Measurements from ENCODE around the gene PPFIA4.
"Not testable (repeated sequence)": the region's sequence is repeated elsewhere in the genome, so short reads cannot be mapped to it uniquely, and the experiment has no call there.

The PPFIA4 gene

DNA sequence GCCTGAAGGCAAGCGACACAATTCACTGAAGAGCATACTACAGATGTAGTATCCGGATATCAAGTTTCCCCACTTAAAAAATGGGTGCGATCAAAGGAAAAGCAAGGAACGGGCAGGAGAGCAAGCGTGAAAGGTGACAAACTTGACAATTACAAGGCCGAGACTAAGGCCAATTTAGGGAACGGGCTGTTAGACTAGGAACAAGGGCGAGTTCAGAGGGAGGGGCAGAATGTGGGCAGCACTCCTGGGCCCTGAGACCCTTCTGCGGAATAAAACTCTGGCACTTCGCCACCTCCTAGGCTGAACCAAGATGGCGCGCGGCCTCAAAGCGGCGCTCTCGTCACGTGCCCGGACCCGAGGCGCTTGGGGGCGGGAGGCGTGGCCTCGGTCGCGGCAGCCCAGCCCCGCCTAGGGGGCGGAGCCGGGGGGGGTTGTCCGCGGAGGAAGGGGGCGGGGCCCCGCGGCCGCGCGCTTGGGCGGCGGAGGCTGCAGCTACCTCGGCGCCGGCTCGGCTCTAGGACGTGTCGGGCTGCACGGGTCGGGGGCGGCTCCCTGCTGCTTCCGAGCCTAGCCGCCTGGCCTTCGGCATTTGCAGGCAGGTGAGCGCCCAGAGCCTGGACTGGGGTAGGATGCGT lies at the start of gene PPFIA4:
Gene PPFIA4, plus strand, starts transcription at position 461 of the 635 bp plus-strand sequence. CDS start 12,518 bp downstream, outside the sequence.
- peak in 1 of 2 experiments; percentile 62 for DNase-seq

GRCh38 chr1:202976633-202977032 lies 49.7 kb upstream of the PPFIA4 start:
- no peak for DNase-seq

DNA sequence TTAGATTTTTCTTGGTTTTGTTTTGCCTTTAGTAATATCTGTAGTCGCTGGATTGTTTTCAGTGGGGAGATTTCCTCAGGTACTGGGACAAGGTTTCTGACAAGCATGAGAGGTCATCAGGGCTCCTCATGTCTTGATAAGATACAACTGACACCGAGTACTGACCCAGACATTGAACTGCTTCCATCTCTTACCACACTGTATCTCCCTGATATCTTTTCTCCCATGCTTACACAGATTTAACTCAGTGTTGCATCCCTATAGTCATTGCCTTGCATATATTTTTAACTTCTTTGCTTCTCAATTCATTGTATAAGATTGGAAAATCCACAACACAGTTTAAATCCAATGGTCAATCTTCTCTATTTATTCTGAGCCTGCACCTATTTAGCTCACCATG lies 46.8 kb upstream of the PPFIA4 start:
- no peak for DNase-seq

DNA sequence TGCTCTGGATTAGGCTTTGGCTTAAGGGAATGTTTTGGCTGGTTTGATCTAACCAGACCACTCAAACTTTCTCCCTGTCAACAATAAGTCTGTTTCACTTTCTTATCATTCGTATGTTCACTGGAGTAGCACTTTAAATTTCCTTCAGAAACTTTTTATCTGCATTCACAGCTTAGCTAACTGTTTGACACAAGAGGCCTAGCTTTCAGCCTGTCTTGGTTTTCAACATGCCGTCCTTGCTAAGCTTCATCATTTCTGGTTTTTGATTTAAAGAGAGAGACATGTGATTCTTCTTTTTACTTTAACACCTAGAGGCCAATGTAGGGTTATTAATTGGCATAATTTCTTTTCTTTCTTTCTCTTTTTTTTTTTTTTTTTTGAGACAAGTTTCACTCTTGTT lies 44.4 kb upstream of the PPFIA4 start:
- no peak for DNase-seq

GRCh38 chr1:202982715-202983430 lies 43.4 kb upstream of the PPFIA4 start:
- DNase-seq, result no peak

DNA sequence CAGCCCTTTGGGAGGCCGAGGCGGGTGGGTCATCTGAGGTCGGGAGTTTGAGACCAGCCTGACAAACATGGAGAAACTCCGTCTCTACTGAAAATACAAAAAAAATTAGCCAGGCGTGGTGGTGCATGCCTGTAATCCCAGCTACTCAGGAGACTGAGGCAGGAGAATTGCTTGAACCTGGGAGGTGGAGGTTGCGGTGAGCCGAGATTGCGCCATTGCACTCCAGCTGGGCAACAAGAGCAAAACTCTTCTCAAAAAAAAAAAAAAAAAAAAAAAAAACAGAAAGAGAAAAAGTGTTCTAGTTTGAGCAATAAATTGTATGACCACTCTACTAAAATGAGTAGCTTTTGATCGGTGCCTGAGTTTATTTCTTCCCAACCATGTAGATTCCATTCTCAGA lies 40.2 kb upstream of the PPFIA4 start:
- DNase-seq, result not testable (repeated sequence)

DNA sequence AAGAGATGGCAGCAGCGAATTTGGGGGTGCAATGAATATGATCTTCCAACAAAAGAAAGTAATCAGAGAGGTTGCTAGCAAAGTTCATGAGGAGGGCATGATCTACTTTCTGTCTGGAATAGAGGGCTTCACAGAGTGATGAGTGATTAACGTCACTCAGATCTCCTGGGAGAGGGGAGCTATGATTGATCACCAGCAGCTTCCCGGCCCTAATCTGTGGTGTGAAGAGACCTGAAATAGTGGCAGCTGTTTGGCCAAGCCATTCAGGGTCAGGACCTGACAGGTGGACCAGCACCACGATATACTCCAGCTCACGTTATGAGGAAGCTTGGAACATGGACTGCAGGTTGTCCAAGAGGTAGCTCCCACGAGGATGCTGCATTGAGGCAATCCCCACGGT lies 39.0 kb upstream of the PPFIA4 start:
- no peak for DNase-seq

GRCh38 chr1:202987922-202988583 lies 38.2 kb upstream of the PPFIA4 start:
- no peak for DNase-seq

- DNase-seq, result no peak
Observed at GRCh38 chr1:202989879-202990278, 36.4 kb upstream of the PPFIA4 start.

- DNase-seq, result no peak
Observed at GRCh38 chr1:202991112-202991511, 35.2 kb upstream of the PPFIA4 start.

DNA sequence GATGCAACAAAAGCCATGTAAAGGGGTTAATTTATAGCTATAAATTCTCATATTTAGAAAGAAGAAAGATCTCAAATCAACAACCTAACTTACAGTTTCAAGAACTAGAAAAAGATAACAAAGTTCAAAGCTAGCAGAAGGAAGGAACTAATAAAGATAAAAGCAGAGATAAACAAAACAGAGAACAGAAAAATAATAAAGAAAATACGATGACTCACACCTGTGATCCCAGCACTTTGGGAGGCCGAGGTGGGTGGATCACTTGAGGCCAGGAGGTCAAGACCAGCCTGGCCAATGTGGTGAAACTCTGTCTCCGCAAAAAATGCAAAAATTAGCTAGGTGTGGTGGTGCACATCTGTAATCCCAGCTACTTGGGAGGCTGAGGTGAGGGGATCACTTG lies 31.5 kb upstream of the PPFIA4 start:
- DNase-seq, result no peak

- peak in 1 of 2 experiments; percentile 7 for DNase-seq
Observed at GRCh38 chr1:202998836-202999750, 27.2 kb upstream of the PPFIA4 start.

GRCh38 chr1:203000217-203000944 lies 25.9 kb upstream of the PPFIA4 start:
- DNase-seq, result no peak

GRCh38 chr1:203001986-203002385 lies 24.3 kb upstream of the PPFIA4 start:
- DNase-seq, result no peak

DNA sequence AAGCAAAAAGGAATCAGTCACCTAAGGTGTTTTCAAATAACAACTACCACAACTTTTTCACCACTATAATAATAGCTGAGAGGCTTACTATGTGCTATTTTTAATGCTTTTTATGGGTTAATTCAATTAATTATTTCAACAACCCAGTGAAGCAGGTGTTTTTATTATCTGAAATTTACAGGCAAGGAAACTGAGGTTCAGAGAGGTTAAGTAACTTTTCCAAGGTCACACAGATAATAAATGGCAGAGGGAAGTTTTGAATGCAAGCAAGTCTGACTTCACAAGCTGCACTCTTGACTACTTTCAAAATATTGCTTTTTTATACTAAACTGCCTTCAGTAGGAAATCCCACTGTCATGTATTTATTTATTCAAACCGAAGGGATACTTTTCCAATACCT lies 23.3 kb upstream of the PPFIA4 start:
- no peak for DNase-seq

- not testable (repeated sequence) for DNase-seq
Observed at GRCh38 chr1:203005395-203006142, 20.7 kb upstream of the PPFIA4 start.

DNA sequence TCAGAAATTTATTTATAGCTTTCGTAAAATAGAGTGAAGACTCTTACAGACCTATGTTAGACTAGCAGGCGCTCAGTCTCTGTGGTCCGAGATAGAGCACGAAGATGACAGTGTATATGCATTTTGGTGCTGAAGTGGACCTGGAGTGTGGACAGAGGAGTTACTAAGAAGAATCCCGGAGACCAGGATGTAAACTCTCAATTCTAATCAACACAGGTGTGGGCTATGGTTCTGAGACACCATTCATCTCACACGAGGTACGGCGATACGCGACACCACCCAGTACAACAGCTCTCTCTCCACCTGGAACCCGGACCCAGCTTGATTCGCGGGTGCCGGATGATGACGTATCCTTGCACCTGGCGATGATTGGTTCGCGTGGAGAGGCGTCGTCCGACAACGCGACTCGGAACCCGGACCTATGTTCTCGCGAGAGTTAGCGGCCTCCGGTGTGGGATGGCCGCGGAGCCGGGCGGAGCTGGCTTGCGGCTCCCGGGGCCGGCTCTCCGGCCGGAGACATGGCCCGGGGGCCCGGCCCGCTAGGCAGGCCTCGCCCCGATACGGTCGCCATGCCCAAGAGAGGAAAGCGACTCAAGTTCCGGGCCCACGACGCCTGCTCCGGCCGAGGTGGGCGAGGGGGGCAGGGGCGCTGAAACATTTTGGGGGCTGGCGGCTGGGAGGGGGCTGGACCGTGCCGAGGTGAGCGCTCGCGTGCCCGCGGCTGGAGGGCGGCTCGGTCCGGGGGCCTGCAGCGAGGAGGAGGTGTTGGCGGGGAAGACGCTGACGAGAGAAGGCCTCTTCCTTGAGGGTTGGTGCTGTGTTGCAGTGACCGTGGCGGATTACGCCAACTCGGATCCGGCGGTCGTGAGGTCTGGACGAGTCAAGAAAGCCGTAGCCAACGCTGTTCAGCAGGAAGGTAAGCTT lies 19.1 kb upstream of the PPFIA4 start, which contains the start of gene TMEM183A:
Gene TMEM183A, plus strand, starts transcription at position 427 of the 924 bp plus-strand sequence. Its CDS starts 92 bp downstream, at position 519.
- DNase-seq, result peak; percentile 71 to 91

- DNase-seq, result no peak
Observed at GRCh38 chr1:203009185-203009584, 17.1 kb upstream of the PPFIA4 start.

GRCh38 chr1:203011582-203011981 lies 14.7 kb upstream of the PPFIA4 start:
- no peak for DNase-seq

DNA sequence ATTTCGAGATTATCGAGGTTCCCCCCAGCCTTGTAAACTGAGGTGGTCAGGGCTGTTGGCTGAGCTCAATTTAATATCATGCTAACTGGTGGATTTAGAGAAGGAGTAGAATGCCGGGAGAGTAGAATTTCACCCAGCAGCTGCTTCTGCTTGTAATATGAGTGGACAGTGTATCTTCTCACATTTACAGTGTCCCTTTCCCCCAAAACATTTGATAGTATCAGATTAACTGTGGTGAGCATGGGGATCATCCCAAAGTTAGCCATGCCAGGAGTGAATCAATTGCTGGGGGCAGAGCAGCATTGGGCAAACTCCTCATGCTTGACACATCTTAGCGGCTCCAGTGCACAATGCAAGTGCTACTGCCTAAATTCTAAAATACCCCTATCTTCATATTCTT lies 9.2 kb upstream of the PPFIA4 start:
- no peak for DNase-seq

All from cerebellar nuclear complex (tissue), 1 donor.